GM12878 (cell line): Measurements from ENCODE around the gene ULBP1. TPM values are rescaled to one million over a fixed set of nuclear protein-coding genes. Genes with fewer than 3 reads are reported as not detected.

Source experiments
- BCLAF1 ChIP-seq: fragments of 450-650 bp; IDR thresholded peaks from 2 replicates; pipeline ENCODE4 v1.6.1; 2017; ENCODE audit warnings: antibody characterized with exemption, mild to moderate bottlenecking, moderate library complexity
- FOXM1 ChIP-seq: IDR thresholded peaks from 2 replicates; pipeline ENCODE4 v1.6.1; 2012; ENCODE audit warnings: low read depth, mild to moderate bottlenecking, inconsistent platforms, low read length, moderate library complexity
- HCFC1 ChIP-seq: fragments of 150-350 bp; IDR thresholded peaks from 2 replicates; pipeline ENCODE4 v1.6.1; 2014; ENCODE audit warnings: low read length
- IRF4 ChIP-seq: IDR thresholded peaks from 2 replicates; pipeline ENCODE4 v1.6.1; 2011; ENCODE audit warnings: low read depth, low read length
- JUND ChIP-seq: IDR thresholded peaks from 2 replicates; pipeline ENCODE4 v1.6.1; 2012; ENCODE audit warnings: low read depth, mild to moderate bottlenecking, low read length, improper control_type of control experiment, moderate library complexity
- NR2C1 ChIP-seq: fragments of 450-650 bp; IDR thresholded peaks from 2 replicates; pipeline ENCODE4 v1.6.1; 2017; ENCODE audit warnings: antibody characterized with exemption, mild to moderate bottlenecking, moderate library complexity
- RAD21 ChIP-seq: IDR thresholded peaks from 2 replicates; pipeline ENCODE4 v1.6.1; 2011; ENCODE audit warnings: mild to moderate bottlenecking, low read depth, low read length, moderate library complexity; ENCODE audit not compliant: insufficient read depth
- SMC3 ChIP-seq: IDR thresholded peaks from 2 replicates; pipeline ENCODE4 v1.6.1; 2011; ENCODE audit warnings: low read length, improper control_type of control experiment, borderline replicate concordance
- TAF1 ChIP-seq: IDR thresholded peaks from 2 replicates; pipeline ENCODE4 v1.6.1; 2011; ENCODE audit warnings: mild to moderate bottlenecking, low read depth, low read length, borderline replicate concordance
- YY1 ChIP-seq: IDR thresholded peaks from 2 replicates; pipeline ENCODE4 v1.6.1; 2011; ENCODE audit warnings: low read depth, mild to moderate bottlenecking, low read length
- ZNF207 ChIP-seq: fragments of 450-650 bp; IDR thresholded peaks from 2 replicates; pipeline ENCODE4 v1.6.1; 2014; ENCODE audit warnings: antibody characterized with exemption, mild to moderate bottlenecking, borderline replicate concordance
- polyA plus RNA-seq, 11 experiments: library from polyadenylated mRNA; depleted of rRNA in 4 of 11; unstranded in 6 of 11; stranded (reverse) in 5 of 11; fragments of >200 nt; fragmentation: Nextera tagmentation in 4 of 11; fragmentation: Illumina TruSeq in 1 of 11; extraction: Ambion mirVana in 4 of 11; extraction: Trizol in 1 of 11; gene quantifications; 1 replicate in 1 of 11; 2 replicates in 10 of 11; pipeline versions ENCODE4 v1.2.1 to v1.2.3, GENCODE V29; 2011 to 2016; ENCODE audit warnings: inconsistent platforms in 2 of 11, missing spikeins in 2 of 11, low read depth in 1 of 11
- total RNA-seq, 4 experiments: library from RNA; depleted of rRNA in 3 of 4; stranded (reverse); fragments of >200 nt in 3 of 4; fragmentation: Illumina TruSeq in 1 of 4; extraction: Trizol in 1 of 4; gene quantifications; 2 replicates each; pipeline versions ENCODE4 v1.2.1 to v1.2.3, GENCODE V29; 2013 to 2021
- TF ChIP-seq, protein P1 (sequence below): fragments of 450-650 bp; IDR thresholded peaks from 2 replicates; pipeline ENCODE4 v1.6.1; 2017; ENCODE audit warnings: mild to moderate bottlenecking, moderate library complexity
- TF ChIP-seq, protein P2 (sequence below): fragments of 450-650 bp; formaldehyde crosslinking; IDR thresholded peaks from 2 replicates; pipeline ENCODE4 v1.4.0; 2022; ENCODE audit warnings: mild to moderate bottlenecking, moderate library complexity
- TF ChIP-seq, protein P3 (sequence below): fragments of 450-650 bp; IDR thresholded peaks from 2 replicates; pipeline ENCODE4 v1.6.1; 2016; ENCODE audit warnings: mild to moderate bottlenecking

Gene ULBP1
- total and polyA plus RNA-seq, 10 of the 15 experiments (the other 5 are each of a cell fraction or from before 2014, with no cell fraction given), result 0.02 to 0.12 (median 0.04) TPM; not detected in 7

DNA sequence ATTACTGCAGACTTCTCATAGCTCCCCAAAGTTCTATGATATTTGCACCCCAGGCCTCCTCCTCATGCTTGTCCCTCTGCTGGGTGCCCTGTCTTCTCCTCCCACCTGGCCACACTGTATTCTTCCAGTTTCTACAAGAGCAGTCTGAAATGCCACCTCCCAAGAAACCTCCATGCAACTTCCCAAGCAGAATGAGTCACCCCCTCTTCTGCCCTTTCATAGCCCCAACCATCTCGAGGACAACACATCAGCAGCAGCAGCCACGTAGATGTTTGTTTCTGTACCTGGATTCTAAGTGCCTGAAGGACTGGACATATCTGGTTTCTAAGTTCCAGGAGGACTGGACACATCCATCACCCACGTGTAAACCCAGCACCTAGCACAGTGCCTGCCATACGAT is 28.5 kb upstream of the ULBP1 start (continued):
- TF ChIP-seq, protein P1, sequence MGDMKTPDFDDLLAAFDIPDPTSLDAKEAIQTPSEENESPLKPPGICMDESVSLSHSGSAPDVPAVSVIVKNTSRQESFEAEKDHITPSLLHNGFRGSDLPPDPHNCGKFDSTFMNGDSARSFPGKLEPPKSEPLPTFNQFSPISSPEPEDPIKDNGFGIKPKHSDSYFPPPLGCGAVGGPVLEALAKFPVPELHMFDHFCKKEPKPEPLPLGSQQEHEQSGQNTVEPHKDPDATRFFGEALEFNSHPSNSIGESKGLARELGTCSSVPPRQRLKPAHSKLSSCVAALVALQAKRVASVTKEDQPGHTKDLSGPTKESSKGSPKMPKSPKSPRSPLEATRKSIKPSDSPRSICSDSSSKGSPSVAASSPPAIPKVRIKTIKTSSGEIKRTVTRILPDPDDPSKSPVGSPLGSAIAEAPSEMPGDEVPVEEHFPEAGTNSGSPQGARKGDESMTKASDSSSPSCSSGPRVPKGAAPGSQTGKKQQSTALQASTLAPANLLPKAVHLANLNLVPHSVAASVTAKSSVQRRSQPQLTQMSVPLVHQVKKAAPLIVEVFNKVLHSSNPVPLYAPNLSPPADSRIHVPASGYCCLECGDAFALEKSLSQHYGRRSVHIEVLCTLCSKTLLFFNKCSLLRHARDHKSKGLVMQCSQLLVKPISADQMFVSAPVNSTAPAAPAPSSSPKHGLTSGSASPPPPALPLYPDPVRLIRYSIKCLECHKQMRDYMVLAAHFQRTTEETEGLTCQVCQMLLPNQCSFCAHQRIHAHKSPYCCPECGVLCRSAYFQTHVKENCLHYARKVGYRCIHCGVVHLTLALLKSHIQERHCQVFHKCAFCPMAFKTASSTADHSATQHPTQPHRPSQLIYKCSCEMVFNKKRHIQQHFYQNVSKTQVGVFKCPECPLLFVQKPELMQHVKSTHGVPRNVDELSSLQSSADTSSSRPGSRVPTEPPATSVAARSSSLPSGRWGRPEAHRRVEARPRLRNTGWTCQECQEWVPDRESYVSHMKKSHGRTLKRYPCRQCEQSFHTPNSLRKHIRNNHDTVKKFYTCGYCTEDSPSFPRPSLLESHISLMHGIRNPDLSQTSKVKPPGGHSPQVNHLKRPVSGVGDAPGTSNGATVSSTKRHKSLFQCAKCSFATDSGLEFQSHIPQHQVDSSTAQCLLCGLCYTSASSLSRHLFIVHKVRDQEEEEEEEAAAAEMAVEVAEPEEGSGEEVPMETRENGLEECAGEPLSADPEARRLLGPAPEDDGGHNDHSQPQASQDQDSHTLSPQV, result no peak
- TF ChIP-seq SMC3 (no peak), FOXM1 (no peak), HCFC1 (no peak), YY1 (no peak), TAF1 (no peak), BCLAF1 (no peak), RAD21 (no peak), NR2C1 (no peak), JUND (no peak), IRF4 (no peak), ZNF207 (no peak)
- TF ChIP-seq, protein P2, sequence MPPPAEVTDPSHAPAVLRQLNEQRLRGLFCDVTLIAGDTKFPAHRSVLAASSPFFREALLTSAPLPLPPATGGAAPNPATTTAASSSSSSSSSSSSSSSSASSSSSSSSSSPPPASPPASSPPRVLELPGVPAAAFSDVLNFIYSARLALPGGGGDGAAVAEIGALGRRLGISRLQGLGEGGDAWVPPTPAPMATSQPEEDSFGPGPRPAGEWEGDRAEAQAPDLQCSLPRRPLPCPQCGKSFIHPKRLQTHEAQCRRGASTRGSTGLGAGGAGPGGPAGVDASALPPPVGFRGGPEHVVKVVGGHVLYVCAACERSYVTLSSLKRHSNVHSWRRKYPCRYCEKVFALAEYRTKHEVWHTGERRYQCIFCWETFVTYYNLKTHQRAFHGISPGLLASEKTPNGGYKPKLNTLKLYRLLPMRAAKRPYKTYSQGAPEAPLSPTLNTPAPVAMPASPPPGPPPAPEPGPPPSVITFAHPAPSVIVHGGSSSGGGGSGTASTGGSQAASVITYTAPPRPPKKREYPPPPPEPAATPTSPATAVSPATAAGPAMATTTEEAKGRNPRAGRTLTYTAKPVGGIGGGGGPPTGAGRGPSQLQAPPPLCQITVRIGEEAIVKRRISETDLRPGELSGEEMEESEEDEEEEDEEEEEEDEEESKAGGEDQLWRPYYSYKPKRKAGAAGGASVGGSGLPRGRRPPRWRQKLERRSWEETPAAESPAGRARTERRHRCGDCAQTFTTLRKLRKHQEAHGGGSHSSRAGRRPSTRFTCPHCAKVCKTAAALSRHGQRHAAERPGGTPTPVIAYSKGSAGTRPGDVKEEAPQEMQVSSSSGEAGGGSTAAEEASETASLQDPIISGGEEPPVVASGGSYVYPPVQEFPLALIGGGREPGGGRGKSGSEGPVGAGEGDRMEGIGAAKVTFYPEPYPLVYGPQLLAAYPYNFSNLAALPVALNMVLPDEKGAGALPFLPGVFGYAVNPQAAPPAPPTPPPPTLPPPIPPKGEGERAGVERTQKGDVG, result no peak
- TF ChIP-seq, protein P3, sequence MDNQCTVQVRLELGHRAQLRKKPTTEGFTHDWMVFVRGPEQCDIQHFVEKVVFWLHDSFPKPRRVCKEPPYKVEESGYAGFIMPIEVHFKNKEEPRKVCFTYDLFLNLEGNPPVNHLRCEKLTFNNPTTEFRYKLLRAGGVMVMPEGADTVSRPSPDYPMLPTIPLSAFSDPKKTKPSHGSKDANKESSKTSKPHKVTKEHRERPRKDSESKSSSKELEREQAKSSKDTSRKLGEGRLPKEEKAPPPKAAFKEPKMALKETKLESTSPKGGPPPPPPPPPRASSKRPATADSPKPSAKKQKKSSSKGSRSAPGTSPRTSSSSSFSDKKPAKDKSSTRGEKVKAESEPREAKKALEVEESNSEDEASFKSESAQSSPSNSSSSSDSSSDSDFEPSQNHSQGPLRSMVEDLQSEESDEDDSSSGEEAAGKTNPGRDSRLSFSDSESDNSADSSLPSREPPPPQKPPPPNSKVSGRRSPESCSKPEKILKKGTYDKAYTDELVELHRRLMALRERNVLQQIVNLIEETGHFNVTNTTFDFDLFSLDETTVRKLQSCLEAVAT, result no peak
